Measurements from ENCODE around the gene COQ6.
"Not testable (repeated sequence)": the region's sequence is repeated elsewhere in the genome, so short reads cannot be mapped to it uniquely, and the experiment has no call there.

COQ6 gene

GRCh38 chr14:73988656-73989055 is 38.6 kb downstream of the COQ6 start:
- DNase-seq = not testable (repeated sequence)

GRCh38 chr14:73991092-73991491 is 41.0 kb downstream of the COQ6 start:
- no peak for DNase-seq

GRCh38 chr14:73994926-73995325 is 44.8 kb downstream of the COQ6 start:
- not testable (repeated sequence) for DNase-seq

- DNase-seq = no peak
These were observed 45.9 kb downstream of the COQ6 start for GRCh38 chr14:73995977-73996378.

GRCh38 chr14:73996731-73997107 is 46.6 kb downstream of the COQ6 start:
- no peak for DNase-seq

GRCh38 chr14:73997108-73997943 is 47.2 kb downstream of the COQ6 start:
- no peak for DNase-seq

GRCh38 chr14:73997944-73998447 is 47.9 kb downstream of the COQ6 start:
- no peak for DNase-seq

GRCh38 chr14:73998726-73999125 is 48.6 kb downstream of the COQ6 start:
- DNase-seq = no peak

- DNase-seq = not testable (repeated sequence)
These were observed 55.6 kb downstream of the COQ6 start for GRCh38 chr14:74005664-74006063.

- DNase-seq = no peak
These were observed 58.9 kb downstream of the COQ6 start for GRCh38 chr14:74008843-74009499.
